Body of pancreas (tissue), 4 donors: Measurements from ENCODE around the gene FIBP.
"Not testable (repeated sequence)": the region's sequence is repeated elsewhere in the genome, so short reads cannot be mapped to it uniquely, and the experiment has no call there.

Experiments
- CTCF ChIP-seq, 7 experiments: fragments of 450-650 bp in 4 of 7; fragments of 200-600 bp in 3 of 7; sonication (generic) in 3 of 7; IDR thresholded peaks; one replicate each; pipeline ENCODE4 v1.5.1; 2016 to 2019; ENCODE audit warnings: antibody characterized with exemption in 7 of 7
- POLR2A ChIP-seq, 3 donors: fragments of 450-650 bp; IDR thresholded peaks; one replicate each; pipeline ENCODE4 v1.6.1; 2016; ENCODE audit warnings: antibody characterized with exemption in 3 of 3, mild to moderate bottlenecking in 2 of 3

- not testable (repeated sequence) for TF ChIP-seq CTCF, POLR2A (IDR thresholded peaks at IDR 0.05)
Observed at GRCh38 chr11:65848693-65849092, 39.6 kb downstream of the FIBP start.
